Measurements from ENCODE around the gene PCDHAC2.

Gene PCDHAC2

DNA sequence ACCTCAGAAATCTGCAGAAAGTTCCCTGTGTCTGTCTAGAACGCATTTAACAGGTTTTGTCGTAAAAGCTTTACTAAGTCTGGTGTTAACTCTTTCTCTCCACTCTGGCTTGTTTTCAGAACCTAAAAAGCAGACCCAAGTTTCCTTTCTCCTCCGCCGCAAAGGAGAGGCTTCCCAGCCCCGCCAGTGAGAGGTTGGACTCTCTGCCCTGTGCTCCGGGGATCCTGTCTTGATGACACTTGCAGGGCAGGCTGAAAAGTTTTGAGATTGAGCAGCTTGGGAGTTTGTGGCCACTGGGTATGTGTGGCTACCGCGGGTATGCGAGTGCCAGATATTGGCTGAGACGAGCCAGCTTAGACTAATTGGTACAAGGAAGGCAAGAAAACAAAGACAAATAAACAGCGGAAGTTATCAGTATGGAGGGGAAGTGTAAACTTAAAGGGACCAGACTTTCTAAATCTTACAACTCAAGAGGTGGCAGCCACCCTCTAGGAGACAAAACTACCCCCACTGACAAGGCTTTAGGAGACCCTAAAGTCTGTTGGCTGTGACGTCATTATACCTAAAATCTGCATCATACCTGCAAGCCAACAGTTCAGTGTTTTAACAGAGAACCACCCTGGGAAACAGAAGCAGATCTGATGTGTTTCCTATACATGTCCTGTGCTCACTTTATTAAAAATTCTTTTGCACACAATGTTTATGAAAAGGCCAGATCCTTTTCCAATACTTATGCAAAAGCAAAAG is 43.9 kb downstream of the PCDHAC2 start:
- Histone ChIP-seq H3K9ac (ENCODE audit: low read length) (no peak overlapping the region), H3K9me3 (replicated peaks; ENCODE audit: insufficient read depth, low read length) (no peaks in the 10 kb centered on the region), H3K4me1 (ENCODE audit: low read length) (no peaks in the 10 kb centered on the region), H3K27ac (ENCODE audit: low read length) (no peak overlapping the region), H3K36me3 (replicated peaks; ENCODE audit: insufficient read depth, low read length) (no peaks in the 10 kb centered on the region), H4K20me1 (ENCODE audit: insufficient read depth, low read length) (no peaks in the 10 kb centered on the region), H2AFZ (ENCODE audit: low read length) (no peak overlapping the region), H3F3A (ENCODE audit: insufficient read depth, low read length) (no peaks in the 10 kb centered on the region), H3K4me3 (ENCODE audit: low read length) (no peak overlapping the region), H3K4me2 (ENCODE audit: low read depth, low read length) (no peak overlapping the region), H3K79me2 (ENCODE audit: low read length) (no peaks in the 10 kb centered on the region), H3K9me2 (replicated peaks; ENCODE audit: insufficient read depth, low read length) (no peaks in the 10 kb centered on the region), H3K27me3 (replicated peaks; ENCODE audit: insufficient read depth, low read length) (no peaks in the 10 kb centered on the region)
- TF ChIP-seq, protein P1, sequence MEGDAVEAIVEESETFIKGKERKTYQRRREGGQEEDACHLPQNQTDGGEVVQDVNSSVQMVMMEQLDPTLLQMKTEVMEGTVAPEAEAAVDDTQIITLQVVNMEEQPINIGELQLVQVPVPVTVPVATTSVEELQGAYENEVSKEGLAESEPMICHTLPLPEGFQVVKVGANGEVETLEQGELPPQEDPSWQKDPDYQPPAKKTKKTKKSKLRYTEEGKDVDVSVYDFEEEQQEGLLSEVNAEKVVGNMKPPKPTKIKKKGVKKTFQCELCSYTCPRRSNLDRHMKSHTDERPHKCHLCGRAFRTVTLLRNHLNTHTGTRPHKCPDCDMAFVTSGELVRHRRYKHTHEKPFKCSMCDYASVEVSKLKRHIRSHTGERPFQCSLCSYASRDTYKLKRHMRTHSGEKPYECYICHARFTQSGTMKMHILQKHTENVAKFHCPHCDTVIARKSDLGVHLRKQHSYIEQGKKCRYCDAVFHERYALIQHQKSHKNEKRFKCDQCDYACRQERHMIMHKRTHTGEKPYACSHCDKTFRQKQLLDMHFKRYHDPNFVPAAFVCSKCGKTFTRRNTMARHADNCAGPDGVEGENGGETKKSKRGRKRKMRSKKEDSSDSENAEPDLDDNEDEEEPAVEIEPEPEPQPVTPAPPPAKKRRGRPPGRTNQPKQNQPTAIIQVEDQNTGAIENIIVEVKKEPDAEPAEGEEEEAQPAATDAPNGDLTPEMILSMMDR (IDR thresholded peaks at IDR 0.05; ENCODE audit: low read length) = no peak
- TF ChIP-seq EZH2phosphoT487 (IDR thresholded peaks at IDR 0.05; ENCODE audit: low read length) = no peak
- DNase-seq = no peak

DNA sequence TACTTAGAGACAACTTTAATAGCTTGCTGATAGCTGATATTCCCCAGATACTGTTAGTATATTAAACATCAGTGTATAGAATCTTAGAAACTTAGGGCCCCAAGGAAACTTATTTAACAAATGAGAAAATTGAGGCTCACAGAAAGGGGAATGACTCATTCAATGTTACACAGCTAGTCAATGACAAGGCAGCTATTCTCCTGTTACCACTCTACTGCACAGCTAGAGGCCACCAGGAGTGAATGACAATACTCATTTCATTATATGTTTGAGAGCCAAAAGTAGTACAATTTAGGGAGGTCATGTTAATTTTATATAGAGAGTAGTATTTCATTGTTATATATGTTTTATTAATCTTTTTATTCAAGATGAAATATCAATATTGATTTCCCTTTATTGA is 51.7 kb downstream of the PCDHAC2 start:
- H3K9me3 ChIP-seq (replicated peaks; ENCODE audit: insufficient read depth, low read length) = no peaks in the 10 kb centered on the region
- H3K27ac ChIP-seq (ENCODE audit: low read length) = no peak overlapping the region
- no peaks in the 10 kb centered on the region for H3K27me3 ChIP-seq (replicated peaks; ENCODE audit: insufficient read depth, low read length)
- TF ChIP-seq EZH2 (optimal IDR thresholded peaks at IDR 0.05; ENCODE audit: low read depth, low read length) (no peak), EZH2phosphoT487 (IDR thresholded peaks at IDR 0.05; ENCODE audit: low read length) (no peak)
- H2AFZ ChIP-seq (ENCODE audit: low read length) = no peak overlapping the region
- no peak for DNase-seq
- no peaks in the 10 kb centered on the region for H3K36me3 ChIP-seq (replicated peaks; ENCODE audit: insufficient read depth, low read length)
- no peaks in the 10 kb centered on the region for H3K4me1 ChIP-seq (ENCODE audit: low read length)
- H3K4me3 ChIP-seq (ENCODE audit: low read length) = no peak overlapping the region
- H3K9me2 ChIP-seq (replicated peaks; ENCODE audit: insufficient read depth, low read length) = no peaks in the 10 kb centered on the region
- no peak overlapping the region for H3K9ac ChIP-seq (ENCODE audit: low read length)
- H4K20me1 ChIP-seq (ENCODE audit: insufficient read depth, low read length) = no peaks in the 10 kb centered on the region
- H3F3A ChIP-seq (ENCODE audit: insufficient read depth, low read length) = no peaks in the 10 kb centered on the region
- no peak overlapping the region for H3K4me2 ChIP-seq (ENCODE audit: low read depth, low read length)
- H3K79me2 ChIP-seq (ENCODE audit: low read length) = no peaks in the 10 kb centered on the region

All from MM.1S (cell line).